Esophagus squamous epithelium (tissue), 4 donors: Measurements from ENCODE around the gene CLCN2.

Source experiments
- POLR2A ChIP-seq, 4 donors: fragments of 450-650 bp; IDR thresholded peaks; one replicate each; pipeline ENCODE4 v1.6.1; 2017; ENCODE audit warnings: antibody characterized with exemption in 4 of 4, mild to moderate bottlenecking in 4 of 4, moderate library complexity in 3 of 4
- TF ChIP-seq, protein P1 (sequence below), 6 experiments: fragments of 450-650 bp in 4 of 6; fragments of 200-600 bp in 2 of 6; sonication (generic) in 2 of 6; IDR thresholded peaks; one replicate each; pipeline ENCODE4 v1.5.1; 2016 to 2019; ENCODE audit warnings: antibody characterized with exemption in 6 of 6, mild to moderate bottlenecking in 4 of 6, moderate library complexity in 4 of 6

DNA sequence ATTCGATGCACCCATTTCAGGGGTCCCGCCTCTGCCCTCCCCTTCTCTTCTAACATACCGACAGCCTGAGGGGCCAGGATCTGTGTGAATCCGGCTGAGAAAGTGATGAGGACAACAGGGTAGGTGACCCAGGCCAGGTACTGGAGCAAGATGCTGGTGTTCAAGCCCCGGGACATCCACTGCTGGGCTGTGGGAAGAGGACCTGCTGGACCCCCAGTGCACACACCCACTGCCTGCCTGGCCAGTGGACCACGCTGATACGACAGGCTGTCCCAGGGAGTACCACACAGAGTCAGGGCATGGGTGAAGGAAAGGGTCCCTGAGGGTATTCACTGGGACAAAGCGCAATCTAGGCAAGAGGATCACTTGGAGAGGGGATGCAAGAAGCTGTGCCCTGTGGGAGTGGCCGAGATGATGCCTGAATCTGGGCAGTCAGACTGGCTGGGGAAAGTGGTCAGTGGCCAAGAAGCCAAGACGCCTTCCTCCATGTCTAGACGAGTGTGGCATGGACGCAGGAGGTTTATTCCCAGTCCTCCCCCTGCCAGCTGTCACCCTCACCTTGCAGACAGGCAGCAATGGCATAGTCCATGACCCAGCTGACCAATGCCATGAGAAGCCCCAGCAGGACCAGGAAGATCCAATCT lies 3.2 kb downstream of the CLCN2 start:
- TF ChIP-seq, protein P1, sequence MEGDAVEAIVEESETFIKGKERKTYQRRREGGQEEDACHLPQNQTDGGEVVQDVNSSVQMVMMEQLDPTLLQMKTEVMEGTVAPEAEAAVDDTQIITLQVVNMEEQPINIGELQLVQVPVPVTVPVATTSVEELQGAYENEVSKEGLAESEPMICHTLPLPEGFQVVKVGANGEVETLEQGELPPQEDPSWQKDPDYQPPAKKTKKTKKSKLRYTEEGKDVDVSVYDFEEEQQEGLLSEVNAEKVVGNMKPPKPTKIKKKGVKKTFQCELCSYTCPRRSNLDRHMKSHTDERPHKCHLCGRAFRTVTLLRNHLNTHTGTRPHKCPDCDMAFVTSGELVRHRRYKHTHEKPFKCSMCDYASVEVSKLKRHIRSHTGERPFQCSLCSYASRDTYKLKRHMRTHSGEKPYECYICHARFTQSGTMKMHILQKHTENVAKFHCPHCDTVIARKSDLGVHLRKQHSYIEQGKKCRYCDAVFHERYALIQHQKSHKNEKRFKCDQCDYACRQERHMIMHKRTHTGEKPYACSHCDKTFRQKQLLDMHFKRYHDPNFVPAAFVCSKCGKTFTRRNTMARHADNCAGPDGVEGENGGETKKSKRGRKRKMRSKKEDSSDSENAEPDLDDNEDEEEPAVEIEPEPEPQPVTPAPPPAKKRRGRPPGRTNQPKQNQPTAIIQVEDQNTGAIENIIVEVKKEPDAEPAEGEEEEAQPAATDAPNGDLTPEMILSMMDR (IDR thresholded peaks at IDR 0.05) = no peak
- TF ChIP-seq POLR2A (IDR thresholded peaks at IDR 0.05) = no peak
